Head of caudate nucleus (tissue), 42 donors: ENCODE data around the gene OPRL1.

Experiments used
- DNase-seq, 42 donors: peaks; one replicate each; pipeline versions ENCODE4 v3.0.0 to v3.0.0-alpha.2; 2020 to 2021; ENCODE audit warnings: mixed read lengths in 7 of 42
- intact Hi-C: fragments of 100-400 bp; cut with DNase I; formaldehyde crosslinking; loops from one replicate; pipeline ENCODE4 v1.15.0; 2022

OPRL1 gene

GRCh38 chr20:64080013-64080812 lies at the start of gene OPRL1:
OPRL1 (plus strand) TSS chr20:64080082; CDS start chr20:64092721, 12,639 bp downstream.
- intact Hi-C loops: no loop called here
- DNase-seq: no peak

- intact Hi-C loops: no loop called here
- DNase-seq: no peak
These were observed 49.3 kb upstream of the OPRL1 start for GRCh38 chr20:64030371-64031134.

GRCh38 chr20:64031822-64032314 lies 48.0 kb upstream of the OPRL1 start:
- no peak for DNase-seq

GRCh38 chr20:64032706-64033624 lies 46.9 kb upstream of the OPRL1 start:
- no peak for DNase-seq
- intact Hi-C loops: no loop called here

More at GRCh38 chr20:64031822-64032314, 48.0 kb upstream of the OPRL1 start:
- intact Hi-C loops: no loop called here

- DNase-seq: no peak
- intact Hi-C loops: no loop called here
These were observed 45.8 kb upstream of the OPRL1 start for GRCh38 chr20:64033981-64034493.

- intact Hi-C loops: no loop called here
- no peak for DNase-seq
These were observed 44.6 kb upstream of the OPRL1 start for GRCh38 chr20:64035066-64035932.

GRCh38 chr20:64035933-64036345 lies 43.9 kb upstream of the OPRL1 start, which contains the start of gene C20orf204:
C20orf204 (plus strand) TSS chr20:64036182; CDS start chr20:64036324, 142 bp downstream.
- intact Hi-C loops: no loop called here
- no peak for DNase-seq

- DNase-seq: no peak
- intact Hi-C loops: no loop called here
These were observed 43.3 kb upstream of the OPRL1 start for GRCh38 chr20:64036346-64037198.

- no peak for DNase-seq
- intact Hi-C loops: no loop called here
These were observed 42.7 kb upstream of the OPRL1 start for GRCh38 chr20:64037199-64037497.

- intact Hi-C loops: no loop called here
- no peak for DNase-seq
These were observed 42.2 kb upstream of the OPRL1 start for GRCh38 chr20:64037498-64038213.

GRCh38 chr20:64038224-64038564 lies 41.7 kb upstream of the OPRL1 start:
- intact Hi-C loops: no loop called here
- DNase-seq: no peak

- DNase-seq: peak in 40 of 42 donors; percentile 19 to 79 (median 57)
- intact Hi-C loops: no loop called here
These were observed 41.2 kb upstream of the OPRL1 start for GRCh38 chr20:64038565-64039292.

- DNase-seq: no peak
- intact Hi-C loops: no loop called here
These were observed 40.4 kb upstream of the OPRL1 start for GRCh38 chr20:64039293-64040160.

GRCh38 chr20:64040231-64041039 lies 39.4 kb upstream of the OPRL1 start:
- DNase-seq: no peak
- intact Hi-C loops: no loop called here
